GM20000 (cell line): Measurements from ENCODE around the gene PTPRS.

Experiments
- DNase-seq: peaks from one replicate; pipeline ENCODE4 v3.0.0; 2012; ENCODE audit warnings: low spot score
- CTCF ChIP-seq: IDR thresholded peaks from 2 replicates; pipeline ENCODE4 v1.5.1; 2012; ENCODE audit warnings: mild to moderate bottlenecking, control low read depth; ENCODE audit errors: extremely low read depth, missing control alignments

PTPRS gene

GRCh38 chr19:5314012-5314906 lies 26.4 kb downstream of the PTPRS start:
- no peak for DNase-seq
- TF ChIP-seq CTCF, result no peak

- DNase-seq, result no peak
- no peak for TF ChIP-seq CTCF
These were observed 27.3 kb downstream of the PTPRS start for GRCh38 chr19:5313307-5313706.

GRCh38 chr19:5312058-5312457 lies 28.6 kb downstream of the PTPRS start:
- no peak for TF ChIP-seq CTCF

GRCh38 chr19:5309438-5310204 lies 31.0 kb downstream of the PTPRS start:
- TF ChIP-seq CTCF, result no peak
- no peak for DNase-seq

More at GRCh38 chr19:5312058-5312457, 28.6 kb downstream of the PTPRS start:
- DNase-seq, result no peak

- DNase-seq, result no peak
- no peak for TF ChIP-seq CTCF
These were observed 31.9 kb downstream of the PTPRS start for GRCh38 chr19:5308451-5309437.

GRCh38 chr19:5307655-5308054 lies 33.0 kb downstream of the PTPRS start:
- TF ChIP-seq CTCF, result no peak
- no peak for DNase-seq
